IgD-negative memory B cell (primary cell): Measurements from ENCODE around the gene TFCP2. TPM values are rescaled to one million over a fixed set of nuclear protein-coding genes. Genes with fewer than 3 reads are reported as not detected.

ENCODE experiments used
- H3K27ac Mint-ChIP-seq, 3 donors: one replicate each; pipeline ENCODE4 v1.8.0; 2020 to 2022; ENCODE audit warnings: mild to moderate bottlenecking in 3 of 3, mixed read lengths in 3 of 3, moderate library complexity in 1 of 3
- H3K27me3 Mint-ChIP-seq: one replicate; pipeline ENCODE4 v1.8.0; 2021; ENCODE audit warnings: mixed read lengths
- H3K36me3 Mint-ChIP-seq: one replicate; pipeline ENCODE4 v1.8.0; 2020; ENCODE audit warnings: mild to moderate bottlenecking, mixed read lengths
- H3K4me1 Mint-ChIP-seq, 3 donors: one replicate each; pipeline ENCODE4 v1.8.0; 2020 to 2022; ENCODE audit warnings: mixed read lengths in 3 of 3, mild to moderate bottlenecking in 1 of 3
- H3K4me3 Mint-ChIP-seq, 4 donors: one replicate each; pipeline ENCODE4 v1.8.0; 2020 to 2022; ENCODE audit warnings: mild to moderate bottlenecking in 4 of 4, mixed read lengths in 4 of 4, moderate library complexity in 3 of 4
- H3K9me3 Mint-ChIP-seq, 3 donors: one replicate each; pipeline ENCODE4 v1.8.0; 2020 to 2021; ENCODE audit warnings: mixed read lengths in 3 of 3, mild to moderate bottlenecking in 1 of 3
- polyA plus RNA-seq: library from polyadenylated mRNA; unstranded; fragments of 300-500 nt; fragmentation: Illumina TruSeq; gene quantifications from one replicate; pipeline ENCODE4 v1.2.3, GENCODE V29; 2021

Gene TFCP2
- polyA plus RNA-seq, 1 donor from 2014 or later = 10.3 TPM

DNA sequence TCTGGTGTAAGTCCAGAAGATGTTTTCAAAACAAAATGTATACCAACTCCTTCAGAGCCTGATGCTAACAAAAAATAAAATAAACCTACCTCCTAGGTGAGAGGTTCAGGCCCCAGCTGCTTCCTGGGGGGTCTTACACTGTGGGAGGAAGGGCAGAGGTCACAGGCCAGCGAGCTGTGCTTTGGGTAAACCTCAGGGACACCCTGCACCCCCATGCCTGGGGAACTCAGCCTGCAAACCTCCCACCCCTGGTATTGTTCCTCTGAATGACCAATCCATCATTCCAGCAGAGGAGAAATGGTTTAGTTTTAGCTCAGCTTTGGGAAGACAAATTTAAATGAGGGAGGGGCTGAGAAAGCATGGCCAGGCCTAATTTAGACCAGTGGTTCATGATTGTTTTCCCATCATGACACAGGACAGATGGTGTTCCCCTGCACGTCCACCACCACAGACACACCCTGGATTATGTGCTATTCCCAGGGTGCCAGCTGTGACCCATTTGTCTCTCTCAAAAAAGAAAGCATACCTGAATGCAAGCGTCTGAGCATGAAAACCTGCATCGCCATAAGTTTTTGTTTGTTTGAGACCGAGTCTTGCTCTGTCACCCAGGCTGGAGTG is 14.5 kb upstream of the TFCP2 start:
- peak overlapping the region in 2 of 4 donors; percentile 45 to 85 for H3K4me3 Mint-ChIP-seq
- H3K27ac Mint-ChIP-seq = peak overlapping the region in 1 of 3 donors; percentile 94
- peaks cover 9% of the 10 kb centered on the region for H3K36me3 Mint-ChIP-seq

DNA sequence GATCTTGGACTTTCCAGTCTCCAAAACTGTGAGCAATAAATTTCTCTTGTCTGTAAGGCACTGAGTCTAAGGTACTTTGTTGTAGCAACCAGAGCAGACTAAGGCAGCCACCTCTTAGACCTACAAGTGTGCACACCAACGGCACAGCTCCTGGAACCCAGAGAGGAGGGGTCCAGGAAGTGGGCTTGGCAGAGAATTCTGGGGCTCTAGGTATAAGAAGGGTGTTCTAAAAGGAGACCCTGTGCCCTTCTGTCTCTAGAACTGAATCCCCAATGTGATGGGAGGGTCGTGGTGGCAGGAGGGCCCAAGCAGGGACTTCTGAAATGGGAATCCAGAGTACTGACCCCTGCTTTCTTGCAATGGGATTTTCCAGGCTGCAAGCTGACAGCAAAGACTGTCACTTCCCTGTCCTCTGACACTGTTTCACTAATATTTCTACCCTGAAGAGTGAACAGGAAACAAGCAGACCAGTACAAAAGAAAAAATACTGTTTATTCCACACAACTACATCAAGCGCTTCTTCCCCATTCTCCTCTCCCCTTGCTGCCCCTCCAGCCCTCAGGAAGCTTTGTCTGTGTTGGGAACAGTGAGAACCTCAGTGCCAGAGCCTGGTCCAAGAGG is 13.6 kb upstream of the TFCP2 start:
- Mint-ChIP-seq H3K27me3 (no peaks in the 10 kb centered on the region), H3K4me3 (peak overlapping the region in 2 of 4 donors; percentile 26 to 41), H3K27ac (peak overlapping the region in 1 of 3 donors; percentile 38), H3K36me3 (peaks cover 3% of the 10 kb centered on the region), H3K9me3 (no peaks in the 10 kb centered on the region), H3K4me1 (peaks cover 21 to 32% (median 26%) of the 10 kb centered on the region in 3 donors)

More for the DNA sequence above, 14.5 kb upstream of the TFCP2 start:
- H3K4me1 Mint-ChIP-seq = peaks cover 21 to 32% (median 26%) of the 10 kb centered on the region in 3 donors
- H3K27me3 Mint-ChIP-seq = no peaks in the 10 kb centered on the region
- H3K9me3 Mint-ChIP-seq = no peaks in the 10 kb centered on the region

DNA sequence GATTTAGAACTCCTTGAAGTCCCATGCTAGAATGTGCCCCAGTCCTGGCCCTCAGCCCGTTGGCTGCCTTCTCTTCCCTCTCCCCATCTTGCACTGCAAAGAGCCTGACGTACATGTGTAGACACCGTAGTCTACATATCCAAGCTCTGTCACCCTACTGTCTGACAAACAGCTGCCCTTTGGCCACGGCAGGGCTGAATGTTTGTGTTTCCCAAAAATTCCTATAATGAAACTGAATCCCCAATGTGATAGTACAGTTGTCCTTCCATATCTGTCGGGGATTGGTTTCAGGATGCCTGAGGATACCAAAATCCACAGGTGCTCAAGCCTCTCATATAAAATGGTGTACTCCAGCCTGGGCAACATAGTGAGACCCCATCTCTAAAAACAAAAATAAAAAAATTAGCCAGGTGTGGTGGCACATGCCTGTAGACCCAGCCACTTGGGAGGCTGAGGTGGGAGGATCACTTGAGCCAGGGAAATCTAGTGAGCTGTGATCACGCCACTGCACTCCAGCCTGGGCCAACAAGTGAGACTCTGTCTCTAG is 12.3 kb upstream of the TFCP2 start:
- peak overlapping the region in 1 of 3 donors; percentile 8 for H3K27ac Mint-ChIP-seq
- H3K4me1 Mint-ChIP-seq = peaks cover 21 to 32% (median 26%) of the 10 kb centered on the region in 3 donors
- H3K9me3 Mint-ChIP-seq = no peaks in the 10 kb centered on the region
- H3K4me3 Mint-ChIP-seq = no peak overlapping the region
- no peaks in the 10 kb centered on the region for H3K27me3 Mint-ChIP-seq
- H3K36me3 Mint-ChIP-seq = no peaks in the 10 kb centered on the region

DNA sequence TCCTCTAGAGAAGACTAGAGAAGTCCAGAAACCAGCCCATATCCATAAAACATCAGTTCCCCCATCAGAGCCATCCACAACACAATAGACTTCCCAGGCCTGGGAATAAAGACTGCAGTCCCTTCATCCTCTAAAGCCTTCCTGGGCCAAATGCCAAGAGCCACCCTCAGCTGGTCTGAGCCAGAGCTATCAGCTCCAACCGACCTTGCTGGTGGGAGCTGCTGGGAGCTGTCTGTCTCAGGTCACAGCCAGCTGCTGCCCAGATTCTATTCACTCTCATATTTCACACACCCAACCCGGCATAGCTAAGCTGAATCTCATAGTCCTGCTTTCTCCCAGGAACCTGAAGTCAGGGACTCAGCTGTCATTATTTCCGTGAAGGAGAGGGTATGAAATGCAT is 10.9 kb upstream of the TFCP2 start:
- peaks cover 18 to 26% (median 22%) of the 10 kb centered on the region in 3 donors for H3K4me1 Mint-ChIP-seq
- H3K9me3 Mint-ChIP-seq = no peaks in the 10 kb centered on the region
- H3K4me3 Mint-ChIP-seq = no peak overlapping the region
- no peaks in the 10 kb centered on the region for H3K27me3 Mint-ChIP-seq
- H3K27ac Mint-ChIP-seq = peak overlapping the region in 1 of 3 donors; percentile 63
- no peaks in the 10 kb centered on the region for H3K36me3 Mint-ChIP-seq

DNA sequence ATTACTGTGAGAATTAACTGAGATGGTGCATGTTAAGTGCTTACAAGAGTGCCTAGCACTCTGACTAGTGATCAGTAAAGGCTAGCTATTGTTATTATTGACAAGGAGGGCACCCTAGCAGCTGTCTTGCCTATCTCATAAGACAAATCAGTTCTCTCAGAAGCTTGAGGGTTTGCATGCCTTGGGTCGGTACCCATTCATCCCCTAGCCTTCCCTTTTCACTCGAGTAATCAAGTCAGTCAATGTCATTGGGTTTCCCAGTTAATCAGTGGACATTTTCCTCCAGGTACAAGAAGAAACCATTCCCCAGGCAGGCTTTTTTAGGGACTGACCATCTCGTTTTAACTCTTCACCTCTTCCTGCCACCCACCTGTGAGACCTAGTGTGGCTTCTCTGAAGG is 10.4 kb upstream of the TFCP2 start:
- Mint-ChIP-seq H3K27ac (no peak overlapping the region), H3K9me3 (no peaks in the 10 kb centered on the region), H3K4me3 (no peak overlapping the region), H3K27me3 (no peaks in the 10 kb centered on the region), H3K36me3 (no peaks in the 10 kb centered on the region), H3K4me1 (peaks cover 14 to 22% (median 17%) of the 10 kb centered on the region in 3 donors)

DNA sequence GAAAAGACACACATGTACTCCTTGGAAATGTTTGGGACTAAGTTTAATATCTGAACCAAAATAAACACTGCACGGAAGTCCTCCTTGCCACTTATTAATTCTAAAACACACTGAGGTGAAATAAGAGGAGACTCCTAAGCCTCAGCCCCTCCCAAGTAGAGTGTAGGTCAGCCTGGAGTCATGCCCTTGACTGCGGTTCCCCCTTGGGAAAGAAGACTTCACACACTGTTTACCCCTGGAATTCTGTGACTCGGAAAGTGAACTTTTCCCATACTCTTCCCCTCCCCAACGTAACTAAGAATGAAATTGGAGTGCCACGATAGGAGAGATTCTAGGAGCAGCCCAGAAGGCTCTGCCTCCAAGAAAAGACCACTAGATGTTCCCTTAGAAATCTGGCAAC is 8.6 kb upstream of the TFCP2 start:
- Mint-ChIP-seq H3K27me3 (no peaks in the 10 kb centered on the region), H3K9me3 (no peaks in the 10 kb centered on the region), H3K4me3 (no peak overlapping the region), H3K36me3 (peaks cover 2% of the 10 kb centered on the region), H3K27ac (no peak overlapping the region), H3K4me1 (peaks cover 0 to 4% (median under 1%) of the 10 kb centered on the region in 3 donors)

DNA sequence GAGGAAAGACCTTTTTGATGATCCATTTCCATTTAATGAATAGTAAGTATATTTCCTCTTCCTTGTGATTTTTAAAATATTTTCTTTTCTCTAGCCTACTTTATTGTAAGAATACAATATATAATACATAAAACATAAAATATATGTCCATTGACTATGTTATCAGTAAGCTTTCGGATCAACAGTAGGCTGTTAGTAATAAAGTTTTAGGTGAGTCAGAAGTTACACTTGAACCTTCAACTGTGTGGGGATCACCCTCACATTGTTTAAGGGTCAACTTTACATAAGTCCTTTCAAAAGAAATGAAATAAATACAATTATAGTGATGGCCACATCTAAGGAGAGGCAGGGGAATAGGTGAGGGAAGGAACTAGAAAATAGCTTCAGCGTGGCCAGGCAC is 5.0 kb upstream of the TFCP2 start:
- Mint-ChIP-seq H3K9me3 (no peaks in the 10 kb centered on the region), H3K36me3 (peaks cover 2% of the 10 kb centered on the region), H3K4me1 (peaks cover 0 to 2% (median 2%) of the 10 kb centered on the region in 3 donors), H3K4me3 (no peak overlapping the region), H3K27ac (no peak overlapping the region), H3K27me3 (peaks cover 1% of the 10 kb centered on the region)

DNA sequence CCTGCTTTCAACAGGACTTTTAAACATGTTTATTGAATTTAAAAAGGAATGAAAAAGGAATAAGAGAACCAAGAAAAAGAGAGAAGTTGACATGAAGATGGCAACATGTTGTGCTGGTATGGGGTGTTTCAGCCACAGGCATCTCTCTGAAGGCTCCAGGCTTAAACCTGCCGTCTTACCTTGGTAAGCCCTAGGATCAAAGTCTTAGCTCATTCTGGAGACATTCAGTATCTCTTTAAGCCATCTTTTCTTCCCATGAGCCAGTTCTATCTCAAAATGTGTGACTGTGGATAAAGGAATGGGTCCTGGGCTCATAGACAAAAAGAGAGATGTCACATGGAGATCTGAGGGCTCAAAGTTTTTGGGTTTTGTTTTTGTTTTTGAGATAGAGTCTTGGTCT is 1.6 kb upstream of the TFCP2 start:
- Mint-ChIP-seq H3K4me3 (peak overlapping the region in 1 of 4 donors; percentile 87), H3K9me3 (no peaks in the 10 kb centered on the region), H3K27ac (peak overlapping the region in 1 of 3 donors; percentile 53), H3K4me1 (peaks cover 10 to 11% (median 11%) of the 10 kb centered on the region in 3 donors), H3K27me3 (peaks cover 1% of the 10 kb centered on the region), H3K36me3 (peaks cover 2% of the 10 kb centered on the region)

DNA sequence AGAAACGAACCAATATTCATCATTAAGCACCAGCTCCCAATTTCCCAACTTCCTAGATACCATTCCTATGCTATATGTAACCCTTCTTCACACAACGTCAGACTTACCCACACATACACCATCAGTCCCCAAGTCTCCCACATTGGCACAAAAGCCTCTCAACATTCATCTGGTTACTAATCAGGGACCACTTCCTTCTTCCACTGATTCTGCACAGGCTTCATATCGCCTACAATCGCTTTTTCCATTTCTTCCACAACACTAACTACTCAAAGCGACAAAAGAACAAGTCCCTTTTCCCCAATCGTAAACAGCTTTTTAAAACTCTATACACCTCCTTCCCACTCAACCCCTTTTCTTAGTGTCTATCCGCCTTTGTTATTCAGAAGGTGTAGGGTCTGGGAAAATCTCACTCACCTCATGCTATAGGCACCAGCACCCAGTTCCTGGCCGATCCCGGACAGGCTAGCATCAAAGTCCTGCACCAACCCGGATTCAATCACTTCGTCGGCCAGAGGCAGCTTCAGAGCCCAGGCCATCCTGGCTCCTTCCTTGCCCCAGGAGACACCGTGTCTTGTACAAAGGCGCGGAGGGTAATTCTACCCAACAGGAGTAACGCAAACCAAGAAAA is 936 bp downstream of the TFCP2 start:
- H3K36me3 Mint-ChIP-seq = peaks cover 1% of the 10 kb centered on the region
- H3K27me3 Mint-ChIP-seq = peaks cover 1% of the 10 kb centered on the region
- no peak overlapping the region for H3K27ac Mint-ChIP-seq
- peaks cover 11 to 15% (median 15%) of the 10 kb centered on the region in 3 donors for H3K4me1 Mint-ChIP-seq
- no peaks in the 10 kb centered on the region for H3K9me3 Mint-ChIP-seq
- H3K4me3 Mint-ChIP-seq = no peak overlapping the region

DNA sequence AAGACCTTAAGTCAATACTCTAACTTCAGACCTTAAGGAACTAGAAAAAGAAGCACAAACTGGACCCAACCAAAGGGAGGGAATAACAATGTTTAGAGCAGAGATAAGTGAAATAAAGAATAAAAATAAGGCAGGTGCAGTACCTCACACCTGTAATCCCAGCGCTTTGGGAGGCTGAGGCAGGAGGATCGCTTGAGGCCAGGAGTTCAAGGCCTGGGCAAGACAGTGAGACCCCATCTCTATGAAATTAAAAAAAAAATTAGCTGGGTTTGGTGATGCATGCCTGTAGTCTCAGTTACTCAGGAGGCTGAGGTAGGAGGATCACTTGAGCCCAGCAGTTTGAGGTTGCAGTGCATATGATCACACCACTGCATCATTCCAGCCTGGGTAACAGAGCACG is 9.1 kb downstream of the TFCP2 start:
- H3K4me3 Mint-ChIP-seq = no peak overlapping the region

DNA sequence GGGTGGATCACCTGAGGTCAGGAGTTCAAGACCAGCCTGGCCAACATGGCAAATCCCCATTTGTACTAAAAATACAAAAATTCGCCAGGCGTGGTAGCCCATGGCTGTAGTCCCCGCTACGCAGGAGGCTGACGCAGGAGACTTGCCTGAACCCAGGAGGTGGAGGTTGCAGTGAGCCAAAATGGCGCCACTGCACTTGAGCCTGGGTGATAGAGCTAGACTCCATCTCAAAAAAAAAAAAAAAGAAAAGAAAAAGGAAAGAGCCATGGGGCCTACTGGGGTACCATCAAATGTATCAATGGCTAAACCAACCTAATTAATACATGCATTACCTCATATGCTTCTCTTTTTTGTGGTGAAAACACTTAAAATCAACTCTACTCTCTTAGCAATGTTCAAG is 10.7 kb downstream of the TFCP2 start:
- H3K36me3 Mint-ChIP-seq = peaks cover 5% of the 10 kb centered on the region
- H3K4me1 Mint-ChIP-seq = peaks cover 18 to 20% (median 19%) of the 10 kb centered on the region in 3 donors
- H3K27me3 Mint-ChIP-seq = no peaks in the 10 kb centered on the region
- no peak overlapping the region for H3K27ac Mint-ChIP-seq
- no peak overlapping the region for H3K4me3 Mint-ChIP-seq
- H3K9me3 Mint-ChIP-seq = no peaks in the 10 kb centered on the region

More for the DNA sequence above, 9.1 kb downstream of the TFCP2 start:
- Mint-ChIP-seq H3K9me3 (no peaks in the 10 kb centered on the region), H3K27ac (no peak overlapping the region), H3K36me3 (peaks cover 3% of the 10 kb centered on the region), H3K27me3 (no peaks in the 10 kb centered on the region), H3K4me1 (peaks cover 20 to 21% (median 20%) of the 10 kb centered on the region in 3 donors)

DNA sequence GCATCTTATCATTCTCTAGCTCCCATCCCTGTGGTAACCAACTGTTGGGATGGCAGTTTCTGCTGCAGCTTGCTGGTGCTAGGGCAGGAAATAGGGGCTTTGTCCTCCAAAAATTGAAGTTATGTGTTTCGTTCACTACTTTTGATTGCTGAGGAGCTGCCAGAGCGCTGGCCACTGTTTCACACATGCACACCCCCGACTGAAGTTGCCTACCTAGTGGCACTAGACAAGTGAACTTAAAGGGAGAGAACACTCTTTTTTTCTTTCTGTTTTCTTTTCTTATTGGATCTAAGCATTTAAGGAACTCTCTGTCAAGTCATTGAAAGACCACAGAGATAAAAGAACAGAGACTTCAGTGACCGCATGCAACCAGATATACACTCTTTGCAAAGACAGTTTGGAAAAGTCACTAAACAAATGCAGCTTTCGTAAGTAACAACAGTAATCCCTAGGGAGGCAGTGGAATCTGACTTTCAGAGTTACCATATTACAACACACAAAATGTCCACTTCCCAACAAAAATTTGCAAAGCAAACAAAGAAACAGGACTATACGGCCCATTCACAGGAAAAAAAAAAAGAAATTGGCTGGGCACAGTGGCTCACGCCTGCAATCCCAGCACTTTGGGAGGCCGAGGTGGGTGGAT is 12.0 kb downstream of the TFCP2 start:
- Mint-ChIP-seq H3K4me3 (no peak overlapping the region), H3K27me3 (no peaks in the 10 kb centered on the region)

DNA sequence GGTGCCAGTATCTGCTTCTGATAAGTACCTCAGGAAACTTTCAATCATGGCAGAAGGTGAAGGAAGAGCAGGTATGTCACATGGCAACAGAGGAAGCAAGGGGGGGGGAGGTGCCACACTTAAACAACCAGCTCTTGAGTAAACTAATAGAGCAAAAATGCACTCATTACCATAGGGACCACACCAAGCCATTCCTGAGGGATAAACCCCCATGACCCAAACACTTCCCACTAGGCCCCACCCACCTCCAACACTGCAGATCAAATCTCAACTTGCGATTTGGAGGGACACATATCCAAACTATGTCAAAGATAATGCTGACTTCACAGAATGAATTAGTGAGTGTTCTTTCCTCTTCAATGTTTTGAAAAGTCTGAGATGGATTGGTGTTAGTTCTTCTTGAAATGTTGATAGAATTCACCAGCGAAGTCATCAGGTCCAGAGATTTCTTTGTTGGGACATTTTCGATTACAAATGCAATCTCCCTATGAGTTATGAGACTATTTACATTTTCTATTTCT is 16.6 kb downstream of the TFCP2 start:
- peaks cover 4% of the 10 kb centered on the region for H3K36me3 Mint-ChIP-seq
- peaks cover 8 to 14% (median 13%) of the 10 kb centered on the region in 3 donors for H3K4me1 Mint-ChIP-seq
- no peak overlapping the region for H3K4me3 Mint-ChIP-seq
- no peak overlapping the region for H3K27ac Mint-ChIP-seq
- H3K9me3 Mint-ChIP-seq = no peaks in the 10 kb centered on the region
- no peaks in the 10 kb centered on the region for H3K27me3 Mint-ChIP-seq

More for the DNA sequence above, 12.0 kb downstream of the TFCP2 start:
- Mint-ChIP-seq H3K9me3 (no peaks in the 10 kb centered on the region), H3K4me1 (peaks cover 12 to 14% (median 13%) of the 10 kb centered on the region in 3 donors), H3K36me3 (peaks cover 5% of the 10 kb centered on the region), H3K27ac (no peak overlapping the region)

DNA sequence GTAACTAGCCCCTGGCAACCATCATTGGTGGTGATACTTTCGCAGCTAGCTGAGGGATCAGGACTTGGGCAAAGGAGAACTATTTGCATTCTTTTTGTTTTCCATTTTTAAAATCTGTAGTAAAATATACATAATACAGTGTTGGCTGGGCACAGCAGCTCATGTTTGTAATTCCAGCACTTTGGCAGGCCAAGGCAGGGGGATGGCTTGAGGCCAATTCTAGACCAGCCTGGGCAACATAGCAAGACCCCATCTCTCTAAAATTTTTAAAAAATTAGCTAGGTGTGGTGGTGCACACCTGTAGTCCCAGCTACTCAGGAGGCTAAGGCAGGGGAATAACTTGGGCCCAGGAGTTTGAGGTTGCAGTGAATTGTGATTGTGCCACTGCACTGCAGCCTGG is 20.0 kb downstream of the TFCP2 start:
- H3K27ac Mint-ChIP-seq = no peak overlapping the region
- no peaks in the 10 kb centered on the region for H3K9me3 Mint-ChIP-seq
- no peaks in the 10 kb centered on the region for H3K27me3 Mint-ChIP-seq
- peaks cover 12 to 23% (median 17%) of the 10 kb centered on the region in 3 donors for H3K4me1 Mint-ChIP-seq
- H3K36me3 Mint-ChIP-seq = peaks cover 2% of the 10 kb centered on the region
- H3K4me3 Mint-ChIP-seq = no peak overlapping the region
